Vagina (tissue), 2 donors: Measurements from ENCODE around the gene FGF6.

Experiments
- CTCF ChIP-seq, 3 experiments: fragments of 450-650 bp in 2 of 3; fragments of 200-600 bp in 1 of 3; sonication (generic) in 1 of 3; IDR thresholded peaks; one replicate each; pipeline ENCODE4 v1.5.1; 2017 to 2019; ENCODE audit warnings: antibody characterized with exemption in 3 of 3, mild to moderate bottlenecking in 2 of 3, moderate library complexity in 2 of 3
- POLR2A ChIP-seq, 2 donors: fragments of 450-650 bp; IDR thresholded peaks; one replicate each; pipeline ENCODE4 v1.6.1; 2017; ENCODE audit warnings: antibody characterized with exemption in 2 of 2, mild to moderate bottlenecking in 2 of 2, moderate library complexity in 2 of 2
- POLR2AphosphoS5 ChIP-seq, 2 donors: sonication (generic); formaldehyde crosslinking; IDR thresholded peaks; one replicate each; pipeline ENCODE4 v1.9.0; 2017; ENCODE audit warnings: antibody characterized with exemption in 2 of 2, mild to moderate bottlenecking in 2 of 2, low read depth in 1 of 2; ENCODE audit not compliant: insufficient read depth in 1 of 2

DNA sequence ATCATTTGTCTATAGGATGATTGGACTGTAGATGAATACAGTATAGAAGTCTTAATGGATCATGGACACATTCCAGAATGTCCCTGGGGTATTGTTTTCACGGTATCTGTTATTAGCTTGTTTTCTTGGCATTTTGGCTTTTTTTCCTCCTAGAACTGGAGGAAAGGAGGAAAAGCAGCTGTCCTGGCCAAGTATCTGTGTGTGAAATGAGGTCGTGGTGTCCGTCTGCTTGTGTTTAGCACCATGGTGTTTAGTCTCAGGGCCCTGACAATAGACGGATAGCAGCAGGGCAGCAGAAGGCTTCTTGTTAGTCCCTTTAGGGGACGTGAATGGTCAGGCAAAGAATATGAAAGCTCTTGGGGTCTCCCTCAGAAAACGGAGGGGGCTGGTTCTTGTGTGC, 21.2 kb downstream of the FGF6 start:
- no peak for TF ChIP-seq CTCF (IDR thresholded peaks at IDR 0.05)
- no peak for TF ChIP-seq POLR2A (IDR thresholded peaks at IDR 0.05)
- no peak for TF ChIP-seq POLR2AphosphoS5 (IDR thresholded peaks at IDR 0.05; ENCODE audit: insufficient read depth in 1 of 2, low read depth in 1 of 2)
